Suprapubic skin (tissue), 4 donors: ENCODE measurements around the gene DNAAF1. TPM values are rescaled to one million over a fixed set of nuclear protein-coding genes. Genes with fewer than 3 reads are reported as not detected.

ENCODE experiments used
- DNase-seq, 2 donors: peaks; one replicate each; pipeline ENCODE4 v3.0.0-alpha.2; 2019; ENCODE audit warnings: low spot score in 2 of 2
- H3K27ac ChIP-seq: fragments of 200-600 bp; sonication (generic); one replicate; pipeline ENCODE4 v1.5.1; 2019
- H3K27me3 ChIP-seq: fragments of 200-600 bp; sonication (generic); one replicate; pipeline ENCODE4 v1.5.1; 2019
- H3K36me3 ChIP-seq: fragments of 200-600 bp; sonication (generic); one replicate; pipeline ENCODE4 v1.5.1; 2019
- H3K4me1 ChIP-seq: fragments of 200-600 bp; sonication (generic); one replicate; pipeline ENCODE4 v1.5.1; 2019
- H3K4me3 ChIP-seq: fragments of 200-600 bp; sonication (generic); one replicate; pipeline ENCODE4 v1.5.1; 2019; ENCODE audit warnings: mild to moderate bottlenecking
- H3K9me3 ChIP-seq: fragments of 200-600 bp; sonication (generic); one replicate; pipeline ENCODE4 v1.5.1; 2019
- EP300 ChIP-seq: sonication (generic); formaldehyde crosslinking; IDR thresholded peaks from one replicate; pipeline ENCODE4 v1.6.1; 2017; ENCODE audit warnings: antibody characterized with exemption
- POLR2A ChIP-seq, 2 donors: fragments of 450-650 bp; IDR thresholded peaks; one replicate each; pipeline ENCODE4 v1.6.1; 2017; ENCODE audit warnings: antibody characterized with exemption in 2 of 2, mild to moderate bottlenecking in 2 of 2, moderate library complexity in 2 of 2
- POLR2AphosphoS5 ChIP-seq, 3 donors: sonication (generic); formaldehyde crosslinking; IDR thresholded peaks; one replicate each; pipeline ENCODE4 v1.6.1; 2017; ENCODE audit warnings: antibody characterized with exemption in 3 of 3
- WGBS: methylation state at CpG from one replicate; pipeline ENCODE4 v1.1.5; 2018; 5-methylcytosine and 5-hydroxymethylcytosine counted together
- total RNA-seq, 4 donors: library from RNA; depleted of rRNA; stranded (reverse); fragments of >200 nt; gene quantifications; one replicate each; pipeline ENCODE4 v1.1.0, GENCODE V29; 2016
- TF ChIP-seq, protein P1 (sequence below), 2 donors: fragments of 200-600 bp in 1 of 2; fragments of 450-650 bp in 1 of 2; sonication (generic) in 1 of 2; IDR thresholded peaks; one replicate each; pipeline ENCODE4 v1.5.1; 2016 to 2019; ENCODE audit warnings: antibody characterized with exemption in 2 of 2, mild to moderate bottlenecking in 1 of 2, moderate library complexity in 1 of 2

Gene DNAAF1
- total RNA-seq, 4 donors from 2014 or later = 0.72 to 0.89 TPM; not detected in 2

- Histone ChIP-seq H3K36me3 (peaks cover 58% of the 10 kb centered on the region), H3K4me3 (no peak overlapping the region), H3K4me1 (peaks cover 37% of the 10 kb centered on the region), H3K27ac (no peak overlapping the region), H3K27me3 (no peaks in the 10 kb centered on the region), H3K9me3 (no peaks in the 10 kb centered on the region)
- TF ChIP-seq POLR2A (IDR thresholded peaks at IDR 0.05) = no peak
- TF ChIP-seq EP300 = no peak
- TF ChIP-seq POLR2AphosphoS5 (IDR thresholded peaks at IDR 0.05) = no peak
- TF ChIP-seq, protein P1, sequence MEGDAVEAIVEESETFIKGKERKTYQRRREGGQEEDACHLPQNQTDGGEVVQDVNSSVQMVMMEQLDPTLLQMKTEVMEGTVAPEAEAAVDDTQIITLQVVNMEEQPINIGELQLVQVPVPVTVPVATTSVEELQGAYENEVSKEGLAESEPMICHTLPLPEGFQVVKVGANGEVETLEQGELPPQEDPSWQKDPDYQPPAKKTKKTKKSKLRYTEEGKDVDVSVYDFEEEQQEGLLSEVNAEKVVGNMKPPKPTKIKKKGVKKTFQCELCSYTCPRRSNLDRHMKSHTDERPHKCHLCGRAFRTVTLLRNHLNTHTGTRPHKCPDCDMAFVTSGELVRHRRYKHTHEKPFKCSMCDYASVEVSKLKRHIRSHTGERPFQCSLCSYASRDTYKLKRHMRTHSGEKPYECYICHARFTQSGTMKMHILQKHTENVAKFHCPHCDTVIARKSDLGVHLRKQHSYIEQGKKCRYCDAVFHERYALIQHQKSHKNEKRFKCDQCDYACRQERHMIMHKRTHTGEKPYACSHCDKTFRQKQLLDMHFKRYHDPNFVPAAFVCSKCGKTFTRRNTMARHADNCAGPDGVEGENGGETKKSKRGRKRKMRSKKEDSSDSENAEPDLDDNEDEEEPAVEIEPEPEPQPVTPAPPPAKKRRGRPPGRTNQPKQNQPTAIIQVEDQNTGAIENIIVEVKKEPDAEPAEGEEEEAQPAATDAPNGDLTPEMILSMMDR (IDR thresholded peaks at IDR 0.05) = no peak
- 93% methylated on average over 18 of the region's 28 CpGs for WGBS
- no peak for DNase-seq
Measured at GRCh38 chr16:84178892-84179611, 33.9 kb downstream of the DNAAF1 start.

- Histone ChIP-seq H3K36me3 (peaks cover 59% of the 10 kb centered on the region), H3K4me3 (no peak overlapping the region), H3K27ac (no peak overlapping the region), H3K4me1 (peaks cover 38% of the 10 kb centered on the region), H3K27me3 (no peaks in the 10 kb centered on the region), H3K9me3 (no peaks in the 10 kb centered on the region)
- TF ChIP-seq POLR2AphosphoS5 (IDR thresholded peaks at IDR 0.05) (no peak), EP300 (no peak), POLR2A (IDR thresholded peaks at IDR 0.05) (no peak)
- TF ChIP-seq, protein P1 (IDR thresholded peaks at IDR 0.05) = no peak
- WGBS = 88% methylated on average over 16 of the region's 33 CpGs
- no peak for DNase-seq
Measured at GRCh38 chr16:84179612-84180320, 34.7 kb downstream of the DNAAF1 start.

DNA sequence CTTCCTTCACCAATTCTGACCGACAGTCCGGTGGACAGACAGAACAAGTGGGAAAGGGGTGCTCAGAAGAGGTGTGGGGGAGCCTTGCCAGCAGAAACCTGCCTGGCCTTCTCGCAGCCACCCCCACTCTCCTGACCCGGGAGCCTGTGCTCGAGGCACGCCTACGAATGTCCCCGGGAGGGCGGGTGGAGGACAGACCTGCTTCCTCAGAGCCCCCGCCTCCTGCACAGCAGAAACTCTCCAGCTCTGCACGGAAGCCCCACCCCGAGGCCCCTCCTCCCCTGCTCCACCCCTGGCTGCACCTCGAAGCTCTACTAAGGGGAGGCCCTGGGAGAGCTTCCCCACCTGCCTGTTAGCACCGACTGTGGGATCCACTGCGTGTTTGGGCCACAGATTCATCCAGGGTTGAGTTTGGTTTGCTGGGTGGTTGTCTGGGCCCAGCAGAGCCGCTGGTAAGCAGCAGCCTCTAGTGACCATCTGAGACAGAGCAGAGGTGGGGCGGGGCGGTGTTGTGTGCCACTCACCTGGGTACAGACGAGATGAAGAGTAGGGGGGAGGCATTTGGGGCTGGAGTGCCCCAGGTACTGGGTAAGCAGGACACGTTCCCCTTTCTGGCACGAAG lies 35.5 kb downstream of the DNAAF1 start:
- Histone ChIP-seq H3K36me3 (peaks cover 59% of the 10 kb centered on the region), H3K9me3 (no peaks in the 10 kb centered on the region), H3K4me1 (peaks cover 37% of the 10 kb centered on the region), H3K4me3 (no peak overlapping the region), H3K27me3 (no peaks in the 10 kb centered on the region), H3K27ac (no peak overlapping the region)
- WGBS = 92% methylated on average over 9 of the region's 21 CpGs
- no peak for DNase-seq
- TF ChIP-seq POLR2A (IDR thresholded peaks at IDR 0.05) (no peak), EP300 (no peak), POLR2AphosphoS5 (IDR thresholded peaks at IDR 0.05) (no peak)
- TF ChIP-seq, protein P1 (IDR thresholded peaks at IDR 0.05) = no peak

- peaks cover 59% of the 10 kb centered on the region for H3K36me3 ChIP-seq
- H3K4me3 ChIP-seq = no peak overlapping the region
- H3K9me3 ChIP-seq = no peaks in the 10 kb centered on the region
- DNase-seq = no peak
- H3K27ac ChIP-seq = no peak overlapping the region
- 91% methylated on average over 6 of the region's 41 CpGs for WGBS
- peaks cover 37% of the 10 kb centered on the region for H3K4me1 ChIP-seq
- TF ChIP-seq POLR2A (IDR thresholded peaks at IDR 0.05) (no peak), EP300 (no peak), POLR2AphosphoS5 (IDR thresholded peaks at IDR 0.05) (no peak)
- TF ChIP-seq, protein P1 (IDR thresholded peaks at IDR 0.05) = no peak
- no peaks in the 10 kb centered on the region for H3K27me3 ChIP-seq
Measured at GRCh38 chr16:84181144-84181915, 36.2 kb downstream of the DNAAF1 start.
